HG03280 (cell line): Measurements from ENCODE around the gene CUX1.

Experiments
- ATAC-seq: cut with Tn5 transposase; IDR thresholded peaks from one replicate; pipeline ENCODE4 v1.9.1; 2021; ENCODE audit warnings: mild to moderate bottlenecking, moderate library complexity; ENCODE audit not compliant: unreplicated experiment

CUX1 gene

DNA sequence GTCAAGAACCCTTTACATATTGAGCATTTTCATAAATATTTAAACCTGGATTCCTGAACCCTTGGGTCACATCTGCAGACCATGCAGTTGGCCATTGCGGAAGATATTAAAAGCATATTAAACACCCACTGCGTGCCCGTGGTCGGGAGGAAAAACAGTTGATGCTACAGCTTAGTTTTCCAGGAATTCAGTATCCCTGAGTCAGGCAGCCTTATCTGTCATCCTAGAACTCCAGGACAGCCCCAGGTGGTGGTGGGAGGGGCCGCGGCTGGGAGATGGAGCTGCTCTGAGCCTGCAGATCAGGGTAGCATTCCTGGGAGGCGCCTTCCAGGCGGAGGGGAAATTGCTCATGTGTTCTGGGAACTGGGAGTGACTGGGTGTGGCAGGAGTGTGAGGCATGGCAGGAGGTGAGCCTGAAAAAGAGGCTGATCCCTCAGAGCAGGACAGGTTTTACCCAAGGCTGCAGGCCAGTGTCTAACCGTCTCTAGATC is 246.3 kb downstream of the CUX1 start:
- ATAC-seq: no peak

DNA sequence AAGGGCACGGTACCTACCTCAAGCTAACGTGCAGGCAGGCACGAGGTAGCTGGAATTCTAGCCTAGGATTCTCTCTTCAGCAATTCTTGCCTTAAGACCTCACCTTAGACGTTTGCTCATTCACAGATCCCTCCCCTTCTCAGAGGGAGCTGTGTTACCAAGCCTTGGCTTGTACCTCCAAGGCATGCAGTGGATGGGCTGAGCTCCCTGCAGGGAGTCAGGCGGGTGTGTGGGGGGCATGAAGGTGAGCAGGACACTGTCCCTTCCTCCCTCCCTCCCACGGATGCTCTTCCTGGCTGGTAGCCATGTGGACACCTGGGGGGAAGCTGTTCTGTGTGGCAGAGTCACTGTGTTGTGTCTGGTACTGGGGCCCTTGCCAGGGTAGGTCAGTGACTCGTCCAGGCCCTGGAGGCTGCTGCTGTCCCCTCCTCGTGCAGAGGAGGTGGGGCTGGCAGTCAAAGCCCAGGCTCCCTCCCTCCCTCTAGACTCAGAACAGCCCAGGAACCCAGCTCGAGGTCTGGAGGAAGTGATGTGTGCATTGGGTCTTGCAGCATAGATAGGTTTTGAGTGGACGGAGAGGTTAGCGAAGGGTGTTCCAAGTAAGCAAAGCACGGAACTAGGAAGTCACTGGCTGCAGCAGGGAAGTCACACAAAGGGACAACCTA is 247.1 kb downstream of the CUX1 start:
- ATAC-seq: no peak

DNA sequence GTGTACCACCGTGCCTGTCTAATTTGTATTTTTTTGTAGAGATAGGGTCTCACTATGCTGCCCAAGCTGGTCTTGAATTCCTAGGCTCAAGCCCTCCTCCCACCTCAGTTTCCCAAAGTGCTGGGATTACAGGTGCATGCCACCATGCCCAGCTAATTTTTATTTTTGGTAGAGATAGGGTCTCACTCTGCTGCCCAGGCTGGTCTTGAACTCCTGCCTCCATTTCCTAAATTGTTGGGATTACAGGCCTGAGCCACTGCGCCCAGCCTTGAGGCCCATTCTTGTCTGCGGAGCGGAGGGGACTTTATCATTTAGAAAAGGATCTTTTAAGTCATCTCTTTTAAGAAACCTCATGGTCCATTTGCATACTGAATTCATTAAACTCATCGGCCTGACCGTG is 247.8 kb downstream of the CUX1 start:
- ATAC-seq: no peak

DNA sequence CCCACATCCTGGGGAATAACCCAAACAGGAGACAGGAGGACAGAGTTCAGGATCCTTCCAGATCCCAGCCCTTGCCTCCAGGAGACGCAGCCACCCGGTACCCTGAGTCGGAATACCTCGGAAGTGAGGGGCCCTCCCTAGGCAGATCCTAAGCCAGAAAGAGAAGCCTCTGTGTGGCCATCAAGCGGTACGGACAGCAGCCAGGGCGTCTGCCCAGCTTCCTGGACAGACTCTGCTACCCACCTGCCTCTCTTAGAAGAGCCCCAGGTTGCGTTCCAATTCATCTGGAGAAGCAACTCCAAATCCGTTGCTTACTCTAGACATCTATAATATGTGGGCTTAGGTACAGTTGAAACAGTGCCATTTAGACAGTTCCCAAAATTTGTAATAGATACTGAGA is 249.1 kb downstream of the CUX1 start:
- ATAC-seq: no peak

DNA sequence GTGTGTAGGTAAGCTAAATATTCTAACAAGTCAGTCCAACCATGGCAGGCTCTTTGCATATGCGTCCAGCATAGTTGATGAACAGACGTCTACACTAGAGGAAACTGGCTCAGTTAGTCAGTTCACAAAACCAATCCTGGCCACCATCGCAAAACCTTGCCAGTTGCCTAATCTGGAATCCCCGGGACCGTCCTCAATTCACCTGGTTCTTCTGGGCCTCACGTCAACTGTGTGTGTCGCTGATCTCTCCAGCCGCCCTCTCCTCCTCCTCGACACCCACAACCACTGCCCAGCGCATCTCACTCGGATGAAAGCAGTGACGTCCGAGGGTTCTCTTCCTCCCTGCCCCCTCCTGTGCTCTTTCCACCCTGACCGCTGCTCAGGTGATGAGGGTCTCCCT is 251.4 kb downstream of the CUX1 start:
- no peak for ATAC-seq

DNA sequence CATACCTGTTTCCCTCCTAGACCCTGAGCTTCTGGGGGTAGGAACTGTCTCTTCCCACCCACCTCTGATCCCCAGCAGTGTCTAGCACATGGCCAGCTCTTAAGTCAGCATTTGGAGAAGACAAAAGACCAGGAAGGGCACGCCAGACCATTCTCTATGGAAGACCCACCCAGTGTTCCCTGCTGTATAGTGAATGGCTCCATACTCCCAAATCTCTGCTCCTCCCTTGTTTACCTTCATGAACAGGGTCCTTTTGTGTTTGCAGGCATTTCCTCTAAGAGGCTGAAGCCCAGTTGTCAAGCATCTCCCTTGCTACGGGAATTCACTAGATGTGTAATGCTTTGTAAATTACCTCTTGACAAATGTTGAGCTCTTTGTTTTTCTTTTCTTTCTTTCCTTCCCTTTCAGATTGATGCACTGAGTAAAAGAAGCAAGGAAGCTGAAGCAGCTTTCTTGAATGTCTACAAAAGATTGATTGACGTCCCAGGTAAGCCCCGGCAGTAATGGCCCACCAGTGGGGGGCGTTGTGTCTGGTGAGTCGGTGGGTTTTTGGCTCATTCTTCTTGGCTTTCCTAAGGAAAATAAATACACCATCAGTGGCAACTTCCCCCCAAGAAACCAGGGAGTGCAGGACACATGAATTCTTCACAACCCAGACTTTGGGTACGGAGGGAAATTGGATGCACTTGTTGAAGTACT is 252.7 kb downstream of the CUX1 start:
- ATAC-seq: no peak

DNA sequence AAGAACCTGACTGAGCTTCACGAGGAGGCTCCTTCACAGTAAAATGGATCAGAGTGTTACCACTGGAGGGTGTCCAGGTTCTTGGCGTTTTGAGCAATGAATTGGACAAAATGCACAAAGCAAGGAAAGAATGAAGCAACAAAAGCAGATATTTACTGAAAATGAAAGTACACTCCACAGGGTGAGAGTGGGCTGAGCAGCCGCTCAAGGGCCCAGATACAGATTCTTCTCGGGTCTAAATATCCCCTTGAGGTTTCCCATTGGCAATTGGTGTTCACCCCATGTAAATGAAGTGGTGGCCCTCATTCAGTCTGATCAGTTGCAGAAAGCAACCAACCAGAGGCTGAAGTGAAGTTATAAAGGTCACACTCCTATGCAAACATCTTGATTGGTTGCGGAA is 254.6 kb downstream of the CUX1 start:
- ATAC-seq: no peak

DNA sequence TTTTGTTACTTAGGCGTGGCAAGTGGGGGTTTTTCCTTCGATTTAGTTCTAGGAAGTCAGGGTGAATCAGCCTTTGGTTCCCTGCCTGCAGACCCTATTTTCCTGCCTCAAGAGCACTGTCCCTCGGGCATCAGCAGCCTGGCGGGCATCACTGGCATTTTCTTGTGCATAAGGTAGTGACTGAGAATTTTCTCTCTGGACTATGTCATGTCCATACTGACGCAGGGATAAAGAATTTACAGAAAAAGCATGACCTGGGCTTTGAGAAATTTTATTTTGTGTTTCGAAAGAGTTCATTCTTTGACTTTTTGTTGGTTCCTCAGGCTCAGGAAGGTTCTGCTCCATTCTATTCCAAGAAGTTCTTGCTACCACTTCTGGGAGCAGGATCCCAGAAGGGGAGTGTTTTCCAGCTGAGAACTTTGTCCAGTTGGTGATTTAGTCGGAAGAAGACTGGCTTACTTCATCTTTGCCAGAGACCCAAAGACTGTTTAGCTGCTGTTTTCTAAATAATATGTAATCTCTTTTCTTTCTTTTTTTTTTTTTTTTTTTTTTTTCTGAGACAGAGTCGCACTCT is 255.3 kb downstream of the CUX1 start:
- ATAC-seq: no peak

DNA sequence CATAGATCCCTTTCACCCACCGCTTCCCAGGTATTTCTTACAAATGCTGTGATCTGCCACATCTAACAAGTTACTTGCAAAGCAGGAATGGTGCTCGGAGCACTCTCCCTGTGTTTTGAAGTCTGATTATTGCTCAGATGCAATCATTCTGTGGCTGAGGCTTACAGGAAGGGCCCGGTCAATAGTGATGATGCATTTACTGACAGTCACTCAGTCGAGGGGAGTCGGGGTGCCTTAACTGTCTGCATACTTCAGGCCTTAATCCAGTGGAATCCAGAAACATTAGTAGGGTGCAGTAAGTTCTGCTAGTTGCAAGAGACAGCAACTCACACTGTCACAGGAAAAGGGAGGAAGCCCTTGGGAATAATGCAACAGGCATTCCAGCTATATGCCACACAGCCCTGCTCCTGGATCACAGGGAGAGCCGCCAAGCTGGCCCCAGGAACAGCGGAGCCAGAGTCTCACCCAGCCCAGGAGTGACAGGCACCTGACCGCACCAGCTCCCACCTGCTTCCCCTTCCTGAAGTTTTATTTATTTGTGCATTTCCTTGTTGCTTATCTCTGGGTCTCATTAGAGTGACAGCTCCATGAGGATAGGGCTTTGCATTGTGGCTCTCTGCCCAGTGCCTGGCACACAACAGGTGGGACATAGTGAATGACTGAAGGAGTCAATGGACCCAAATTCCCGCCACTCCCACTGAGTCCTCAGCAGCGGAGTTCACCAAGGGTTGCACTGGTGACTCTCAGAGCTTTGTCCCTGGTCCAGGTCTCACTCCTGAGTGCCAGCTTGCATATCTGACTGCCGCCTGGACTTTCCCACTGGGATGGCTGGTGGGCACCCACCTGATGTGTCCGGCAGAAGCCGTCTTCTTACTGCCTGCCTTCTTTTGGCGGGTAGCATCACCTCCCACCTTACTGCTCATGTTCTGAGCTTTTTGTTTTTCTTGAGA is 256.8 kb downstream of the CUX1 start:
- no peak for ATAC-seq

DNA sequence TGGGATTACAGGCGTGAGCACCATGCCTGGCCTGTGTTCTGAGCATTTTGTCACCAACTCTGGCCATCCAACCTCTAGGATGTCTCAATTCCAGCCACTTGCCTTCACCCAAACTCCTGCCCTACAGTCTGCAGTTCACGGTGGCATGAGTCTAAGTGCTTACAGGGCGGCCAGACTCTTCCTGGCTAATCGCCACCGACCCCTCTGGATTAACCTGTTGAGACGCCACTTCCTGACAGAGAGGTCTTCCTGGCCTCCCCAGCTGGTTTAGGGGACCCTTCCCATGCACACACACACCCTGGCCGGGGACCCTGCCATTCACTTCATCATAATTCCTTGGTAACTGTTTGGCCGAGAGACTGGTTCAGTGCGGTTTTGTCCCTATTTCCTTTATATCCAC is 257.7 kb downstream of the CUX1 start:
- ATAC-seq: no peak

DNA sequence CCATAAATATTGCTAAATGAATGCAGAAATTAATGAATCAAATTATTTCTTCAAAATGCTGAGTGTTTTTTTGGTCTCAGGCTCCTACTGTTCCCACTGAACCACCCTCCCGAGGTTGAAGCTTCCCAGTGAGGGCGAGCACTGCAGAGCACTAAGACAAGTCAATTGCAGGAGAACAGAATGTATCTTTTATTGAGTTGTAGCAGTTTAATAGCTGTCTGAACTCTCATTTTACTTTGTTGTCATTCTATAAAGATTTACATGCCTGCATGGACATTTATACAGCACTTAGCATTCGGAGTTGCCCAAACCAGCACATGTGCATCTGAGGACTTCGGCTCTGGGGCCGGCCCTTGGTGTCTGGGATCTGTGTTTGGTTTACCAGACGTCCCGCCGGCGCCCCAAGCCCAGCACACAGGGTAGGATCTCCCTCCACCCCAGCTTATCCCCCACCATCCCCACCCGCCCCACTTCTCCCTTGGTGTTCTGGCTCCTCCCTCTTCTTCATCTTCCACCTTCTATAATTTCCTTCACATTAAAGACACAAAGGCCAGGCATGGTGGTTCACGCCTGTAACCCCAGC is 258.2 kb downstream of the CUX1 start:
- no peak for ATAC-seq

DNA sequence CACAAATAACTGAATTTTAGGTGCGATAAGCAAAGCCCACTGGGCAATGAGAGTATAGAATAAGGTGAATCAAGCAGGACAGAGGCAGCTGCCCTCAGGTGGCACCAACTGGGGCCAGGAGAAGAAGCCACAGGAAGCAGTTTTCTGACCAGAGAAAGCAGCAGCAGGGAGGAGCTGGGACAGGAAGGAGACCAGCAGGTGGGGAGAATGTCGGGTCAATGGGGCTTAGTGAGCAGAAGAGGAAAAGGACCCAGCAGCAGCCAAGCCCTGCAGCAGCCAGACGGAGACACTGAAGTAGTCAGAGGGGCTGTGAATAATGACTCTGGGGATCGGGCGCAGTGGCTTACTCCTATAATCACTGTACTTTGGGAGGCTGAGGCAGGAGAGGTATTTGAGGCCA is 259.7 kb downstream of the CUX1 start:
- ATAC-seq: no peak

DNA sequence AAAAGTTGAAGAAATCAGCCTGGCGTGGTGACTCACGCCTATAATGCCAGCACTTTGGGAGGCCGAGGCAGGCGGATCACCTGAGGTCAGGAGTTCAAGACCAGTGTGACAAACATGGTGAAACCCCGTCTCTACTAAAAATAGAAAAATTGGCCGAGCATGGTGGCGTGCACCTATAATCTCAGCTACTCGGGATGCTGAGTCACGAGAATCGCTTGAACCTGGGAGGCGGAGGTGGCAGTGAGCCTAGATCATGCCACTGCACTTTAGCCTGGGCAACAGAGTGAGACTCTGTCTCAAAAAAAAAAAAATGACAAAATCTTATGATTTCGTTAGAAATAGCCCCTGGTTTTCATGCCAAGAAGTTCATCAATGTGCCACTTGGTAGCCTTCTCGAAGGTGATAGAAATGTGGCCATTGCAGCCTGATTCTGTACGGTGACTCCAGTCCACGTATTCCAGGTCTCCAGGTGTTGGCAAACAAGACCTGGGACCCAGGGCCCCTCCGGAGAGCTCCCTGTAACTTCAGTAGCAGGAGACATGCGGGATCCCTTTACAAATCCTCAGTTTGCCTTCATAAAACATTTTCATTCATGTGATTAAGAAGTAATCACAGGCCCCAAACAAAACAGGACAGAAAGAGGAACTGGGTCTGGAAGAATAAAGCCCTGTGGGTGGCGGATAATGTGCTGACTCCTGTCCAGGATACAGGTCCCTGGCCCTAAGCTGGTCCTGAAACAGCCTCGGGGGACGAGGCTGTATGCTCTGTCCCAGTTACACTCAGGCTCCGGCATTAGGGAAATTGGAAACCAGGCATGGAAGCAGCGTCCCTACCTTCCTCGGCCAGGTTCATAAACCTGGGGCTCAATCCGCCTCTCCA is 262.0 kb downstream of the CUX1 start:
- ATAC-seq: no peak

DNA sequence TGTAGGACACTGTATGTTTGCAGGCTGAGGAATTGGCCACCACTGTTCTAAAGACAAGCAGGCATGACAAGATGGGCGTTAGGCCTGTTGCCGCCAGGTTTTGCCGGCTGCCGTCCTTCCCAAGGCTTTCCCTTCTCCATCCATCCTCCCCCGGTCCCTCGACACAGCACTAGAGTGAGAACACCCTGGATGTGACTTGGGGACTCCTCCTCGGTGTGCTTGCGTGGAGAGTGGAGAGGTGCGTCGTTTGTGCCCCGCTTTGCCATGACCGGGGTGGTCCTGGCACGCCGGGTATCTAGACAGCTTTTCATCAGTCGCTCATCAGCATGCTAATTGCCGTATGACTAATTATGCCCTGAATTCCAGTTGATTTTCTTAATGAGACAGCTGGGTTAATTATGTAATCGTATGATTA is 262.6 kb downstream of the CUX1 start:
- ATAC-seq: no peak

DNA sequence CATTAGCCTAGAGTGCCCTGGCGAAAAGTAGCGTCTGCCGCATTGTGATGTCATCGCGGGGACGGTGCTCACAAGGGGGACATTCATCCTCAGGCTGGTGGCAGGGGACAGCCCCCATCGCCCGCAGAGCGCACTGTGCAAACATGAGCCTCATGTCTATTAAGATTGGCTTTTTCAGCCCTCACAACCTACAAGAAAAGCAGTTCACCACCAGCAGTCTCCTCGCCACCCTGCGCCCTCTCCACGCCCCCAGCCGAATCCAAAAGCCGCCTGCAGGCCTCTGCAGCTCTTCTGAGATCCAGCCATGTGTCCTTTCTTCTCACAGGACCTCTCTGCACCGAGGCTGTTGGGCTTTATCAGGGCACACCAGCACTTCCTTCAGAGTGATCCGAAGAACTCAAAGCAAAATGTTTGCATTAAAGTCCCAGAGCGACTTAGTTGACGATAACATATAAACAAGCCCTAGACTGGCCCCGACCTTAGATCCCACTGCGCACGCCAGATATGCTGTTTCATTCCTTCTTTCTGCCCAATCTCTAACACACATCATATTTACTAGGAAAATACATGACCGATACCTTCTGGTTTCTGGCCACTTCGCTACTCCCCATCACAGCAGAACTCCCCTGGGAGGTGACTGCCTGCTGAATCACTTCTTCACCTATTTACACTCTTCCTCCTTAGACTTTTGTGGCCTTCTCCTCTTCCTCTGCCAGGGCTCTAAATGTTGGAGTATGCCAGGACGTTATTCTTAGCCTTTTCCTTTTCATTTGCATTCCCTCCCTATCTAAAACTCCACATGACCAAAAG is 263.2 kb downstream of the CUX1 start:
- no peak for ATAC-seq

DNA sequence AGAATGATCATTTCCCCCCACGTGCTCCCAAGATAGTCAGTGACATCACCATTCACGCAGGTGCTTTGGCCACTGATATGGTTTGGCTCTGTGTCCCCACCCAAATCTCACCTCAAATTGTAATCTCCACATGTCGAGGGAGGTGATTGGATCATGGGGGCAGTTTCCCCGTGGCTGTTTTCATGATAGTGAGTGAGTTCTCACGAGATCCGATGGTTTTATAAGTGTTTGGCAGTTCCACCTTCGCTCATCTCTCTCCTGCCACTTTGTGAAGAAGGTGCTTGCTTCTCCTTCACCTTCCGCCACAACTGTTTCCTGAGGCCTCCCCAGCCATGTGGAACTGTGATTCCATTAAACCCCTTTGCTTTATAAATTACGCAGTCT is 263.8 kb downstream of the CUX1 start:
- ATAC-seq: no peak

DNA sequence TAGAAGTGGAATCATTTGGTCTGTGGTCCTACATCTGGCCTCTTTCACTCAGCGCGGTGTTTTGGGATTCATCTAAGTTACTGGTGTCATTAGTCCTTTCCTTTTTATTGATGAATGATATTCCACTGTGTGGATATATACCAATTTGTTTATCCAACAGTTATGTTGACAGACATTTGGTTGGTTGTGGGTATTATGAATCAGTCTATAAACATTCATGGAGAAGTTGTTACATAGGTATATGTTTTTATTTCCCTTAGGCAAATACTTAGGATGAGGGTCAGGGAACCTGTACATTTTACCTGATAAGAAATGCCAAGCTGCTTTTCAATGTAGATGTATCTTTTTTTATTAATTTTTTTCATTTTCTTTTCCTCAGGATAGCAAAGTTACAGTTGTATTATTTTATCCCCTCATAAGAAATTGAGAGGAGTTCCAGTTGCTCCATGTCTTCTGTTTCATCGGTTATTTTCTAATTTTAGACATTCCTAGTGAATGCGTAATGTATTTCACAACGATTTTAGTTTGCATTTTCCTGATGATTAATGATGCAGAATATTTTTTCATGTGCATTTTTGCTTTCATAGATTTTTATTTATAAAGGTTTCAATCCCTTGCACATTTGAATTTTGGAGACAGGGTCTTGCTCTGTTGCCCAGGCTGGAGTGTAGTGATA is 265.4 kb downstream of the CUX1 start:
- no peak for ATAC-seq

DNA sequence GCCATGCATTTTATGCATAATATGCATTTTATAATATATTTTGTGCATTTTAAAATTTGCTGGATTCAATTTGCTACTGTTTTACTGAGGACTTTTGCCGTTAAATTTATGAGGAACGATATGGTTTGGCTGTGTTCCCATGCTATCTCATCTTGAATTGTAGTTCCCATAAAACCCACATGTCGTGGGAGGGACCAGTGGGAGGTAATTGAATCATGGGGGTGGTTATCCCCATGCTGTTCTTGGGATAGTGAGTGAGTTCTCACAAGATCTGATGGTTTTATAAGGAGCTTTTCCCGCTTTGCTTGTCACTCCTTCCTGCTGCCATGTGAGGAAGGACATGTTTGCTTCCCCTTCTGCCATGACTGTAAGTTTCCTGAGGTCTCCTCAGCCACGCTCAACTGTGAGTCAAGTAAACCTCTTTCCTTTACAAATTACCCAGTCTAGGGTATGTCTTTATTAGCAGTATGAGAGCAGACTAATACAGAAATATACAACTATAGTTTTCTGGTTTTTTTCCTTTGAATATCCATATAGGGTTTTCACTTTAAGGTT is 267.9 kb downstream of the CUX1 start:
- ATAC-seq: no peak
